ENCODE data around the gene OOSP1.
"Not testable (repeated sequence)": the region's sequence is repeated elsewhere in the genome, so short reads cannot be mapped to it uniquely, and the experiment has no call there.

OOSP1 gene

DNA sequence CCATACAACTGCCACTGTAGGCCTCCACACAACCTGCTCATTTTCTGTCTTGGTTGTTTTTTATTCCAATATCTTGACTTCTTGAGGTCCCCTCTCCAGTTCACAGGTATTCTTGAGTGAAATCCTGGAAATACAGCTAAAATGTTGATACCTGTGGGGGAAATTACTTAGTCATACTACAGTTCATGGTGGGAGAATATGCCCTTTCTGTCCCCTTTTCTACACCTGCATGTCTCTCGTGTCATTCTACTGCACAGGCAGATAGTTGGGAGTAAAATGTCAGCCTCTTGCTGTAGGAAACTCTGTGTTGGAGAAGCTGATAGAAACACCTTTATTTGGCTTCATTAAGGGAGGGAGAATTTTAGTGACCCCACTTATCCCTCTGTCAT lies 30.2 kb downstream of the OOSP1 start:
- Histone ChIP-seq H3K27me3 (replicated peaks in 2 of 5; ENCODE audit: control insufficient read depth in 4 of 5, insufficient read depth in 5 of 5, low read length in 4 of 5) (no peaks in the 10 kb centered on the region), H3K27ac (ENCODE audit: insufficient read depth in 1 of 2, low read depth in 1 of 2, low read length in 2 of 2, poor library complexity in 1 of 2, severe bottlenecking in 2 of 2) (peak overlapping the region in 1 of 2 experiments; percentile 16), H3K4me1 (ENCODE audit: control extremely low read depth in 1 of 4, control insufficient read depth in 4 of 4, insufficient read depth in 4 of 4, low read length in 3 of 4) (peaks cover 0 to 7% (median 2%) of the 10 kb centered on the region in 4 experiments), H3K4me3 (ENCODE audit: control insufficient read depth in 1 of 7, extremely low read depth in 1 of 7, insufficient read depth in 4 of 7, low read depth in 2 of 7, low read length in 6 of 7) (no peak overlapping the region), H3K36me3 (ENCODE audit: control insufficient read depth in 4 of 4, insufficient read depth in 4 of 4, low read length in 3 of 4) (no peaks in the 10 kb centered on the region), H3K9me3 (ENCODE audit: control extremely low read depth in 1 of 5, control insufficient read depth in 4 of 5, insufficient read depth in 2 of 5, low read depth in 1 of 5, low read length in 4 of 5) (peaks cover 0 to 2% (median 0%) of the 10 kb centered on the region in 5 experiments)
- DNase-seq, result no peak
- ChIA-PET CTCF (interaction anchor here (1.3 kb wide), 1 partner anchor 12 kb away, joined by 3 read pairs; no protein-coding TSS in a partner anchor), POLR2A (no interaction called here)
- 100% methylated on average over 1 of the region's 1 CpG for WGBS (ENCODE audit: insufficient coverage)

DNA sequence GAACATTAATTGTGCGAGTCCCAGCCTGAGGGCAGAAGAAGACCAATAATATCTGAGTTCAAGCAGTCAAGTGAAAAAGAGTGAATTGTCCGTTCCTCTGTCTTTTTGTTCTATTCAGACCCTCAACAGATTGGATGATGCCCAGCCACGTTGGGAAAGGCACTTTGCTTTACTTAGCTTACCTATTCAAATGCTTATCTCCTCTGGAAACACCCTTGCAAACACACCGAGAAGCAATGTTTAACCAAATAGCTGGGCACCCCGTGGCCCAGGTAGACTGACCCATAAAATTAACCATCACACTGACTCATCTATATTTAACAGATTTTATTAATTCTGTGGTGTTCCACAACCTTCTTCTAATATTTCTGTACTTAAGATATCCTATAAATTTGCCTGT lies 34.9 kb downstream of the OOSP1 start:
- ChIA-PET CTCF (no interaction called here), POLR2A (no interaction called here)
- Histone ChIP-seq H3K9me3 (ENCODE audit: control extremely low read depth in 1 of 5, control insufficient read depth in 4 of 5, insufficient read depth in 2 of 5, low read depth in 1 of 5, low read length in 4 of 5) (peaks cover 0 to 2% (median 0%) of the 10 kb centered on the region in 5 experiments), H3K27ac (ENCODE audit: insufficient read depth in 1 of 2, low read depth in 1 of 2, low read length in 2 of 2, poor library complexity in 1 of 2, severe bottlenecking in 2 of 2) (no peak overlapping the region), H3K36me3 (ENCODE audit: control insufficient read depth in 4 of 4, insufficient read depth in 4 of 4, low read length in 3 of 4) (no peaks in the 10 kb centered on the region), H3K4me3 (ENCODE audit: control insufficient read depth in 1 of 7, extremely low read depth in 1 of 7, insufficient read depth in 4 of 7, low read depth in 2 of 7, low read length in 6 of 7) (no peak overlapping the region), H3K27me3 (replicated peaks in 2 of 5; ENCODE audit: control insufficient read depth in 4 of 5, insufficient read depth in 5 of 5, low read length in 4 of 5) (no peaks in the 10 kb centered on the region), H3K4me1 (ENCODE audit: control extremely low read depth in 1 of 4, control insufficient read depth in 4 of 4, insufficient read depth in 4 of 4, low read length in 3 of 4) (no peaks in the 10 kb centered on the region)
- WGBS (ENCODE audit: insufficient coverage), result 89% methylated on average over 3 of the region's 5 CpGs
- no peak for DNase-seq

DNA sequence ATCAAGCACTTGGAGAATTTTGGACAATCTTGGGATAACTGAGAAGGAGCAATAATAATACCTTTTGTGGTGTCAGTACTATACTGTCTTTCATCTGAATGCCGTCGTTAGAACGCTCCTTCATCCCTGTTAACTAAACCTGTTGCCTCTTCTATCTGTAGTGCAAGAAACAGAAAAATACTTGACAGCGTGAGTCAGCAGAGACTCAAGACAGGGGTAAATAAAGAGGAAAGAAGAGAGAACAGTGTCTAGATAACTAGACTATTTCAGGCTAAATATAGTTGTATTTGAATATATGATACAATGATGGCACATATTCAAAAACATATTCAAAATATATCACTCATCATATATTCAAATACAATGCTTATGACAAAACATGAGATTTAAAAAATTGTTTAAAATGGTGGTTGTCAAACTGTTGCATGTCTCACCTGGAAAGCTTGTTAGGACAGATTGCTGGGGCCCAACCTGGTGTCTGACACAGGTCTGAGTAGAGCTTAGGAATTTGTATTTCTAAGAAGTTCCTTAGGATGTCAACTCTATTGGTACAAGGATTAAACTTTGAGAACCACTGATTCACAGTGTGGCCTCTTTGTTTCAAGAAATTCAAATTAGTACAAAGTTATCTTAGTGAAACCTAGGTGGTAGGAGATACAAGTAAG lies 43.0 kb downstream of the OOSP1 start:
- Histone ChIP-seq H3K36me3 (ENCODE audit: control insufficient read depth in 4 of 4, insufficient read depth in 4 of 4, low read length in 3 of 4) (no peaks in the 10 kb centered on the region), H3K9me3 (ENCODE audit: control extremely low read depth in 1 of 5, control insufficient read depth in 4 of 5, insufficient read depth in 2 of 5, low read depth in 1 of 5, low read length in 4 of 5) (peaks cover 0 to 2% (median 0%) of the 10 kb centered on the region in 5 experiments), H3K27ac (ENCODE audit: insufficient read depth in 1 of 2, low read depth in 1 of 2, low read length in 2 of 2, poor library complexity in 1 of 2, severe bottlenecking in 2 of 2) (no peak overlapping the region), H3K4me1 (ENCODE audit: control extremely low read depth in 1 of 4, control insufficient read depth in 4 of 4, insufficient read depth in 4 of 4, low read length in 3 of 4) (no peaks in the 10 kb centered on the region), H3K4me3 (ENCODE audit: control insufficient read depth in 1 of 7, extremely low read depth in 1 of 7, insufficient read depth in 4 of 7, low read depth in 2 of 7, low read length in 6 of 7) (no peak overlapping the region), H3K27me3 (replicated peaks in 2 of 5; ENCODE audit: control insufficient read depth in 4 of 5, insufficient read depth in 5 of 5, low read length in 4 of 5) (no peaks in the 10 kb centered on the region)
- POLR2A ChIA-PET, result no interaction called here
- DNase-seq, result no peak
- WGBS (ENCODE audit: insufficient coverage), result no CpG with 5 or more reads among the region's 4 CpGs
- CTCF ChIA-PET, result no interaction called here

GRCh38 chr11:59982037-59982436 lies 43.8 kb downstream of the OOSP1 start:
- POLR2A ChIA-PET, result not testable (repeated sequence)
- WGBS (ENCODE audit: insufficient coverage), result no CpG with 5 or more reads among the region's 4 CpGs

GRCh38 chr11:59983212-59983611 lies 45.0 kb downstream of the OOSP1 start:
- H3K4me3 ChIP-seq (ENCODE audit: control insufficient read depth in 1 of 7, extremely low read depth in 1 of 7, insufficient read depth in 4 of 7, low read depth in 2 of 7, low read length in 6 of 7), result no peak overlapping the region
- no peaks in the 10 kb centered on the region for H3K4me1 ChIP-seq (ENCODE audit: control extremely low read depth in 1 of 4, control insufficient read depth in 4 of 4, insufficient read depth in 4 of 4, low read length in 3 of 4)
- ChIA-PET POLR2A (no interaction called here), CTCF (interaction anchor here (0.7 kb wide), 1 partner anchor 9 kb away, joined by 3 read pairs; no protein-coding TSS in a partner anchor)
- DNase-seq, result no peak
- no peaks in the 10 kb centered on the region for H3K36me3 ChIP-seq (ENCODE audit: control insufficient read depth in 4 of 4, insufficient read depth in 4 of 4, low read length in 3 of 4)
- no peaks in the 10 kb centered on the region for H3K27me3 ChIP-seq (replicated peaks in 2 of 5; ENCODE audit: control insufficient read depth in 4 of 5, insufficient read depth in 5 of 5, low read length in 4 of 5)
- no CpG with 5 or more reads among the region's 1 CpG for WGBS (ENCODE audit: insufficient coverage)
- H3K9me3 ChIP-seq (ENCODE audit: control extremely low read depth in 1 of 5, control insufficient read depth in 4 of 5, insufficient read depth in 2 of 5, low read depth in 1 of 5, low read length in 4 of 5), result peaks cover 0 to 7% (median 0%) of the 10 kb centered on the region in 5 experiments
- no peak overlapping the region for H3K27ac ChIP-seq (ENCODE audit: insufficient read depth in 1 of 2, low read depth in 1 of 2, low read length in 2 of 2, poor library complexity in 1 of 2, severe bottlenecking in 2 of 2)

More at GRCh38 chr11:59982037-59982436, 43.8 kb downstream of the OOSP1 start:
- H3K4me3 ChIP-seq (ENCODE audit: control insufficient read depth in 1 of 7, extremely low read depth in 1 of 7, insufficient read depth in 4 of 7, low read depth in 2 of 7, low read length in 6 of 7); H3K27me3 ChIP-seq (replicated peaks in 2 of 5; ENCODE audit: control insufficient read depth in 4 of 5, insufficient read depth in 5 of 5, low read length in 4 of 5); H3K4me1 ChIP-seq (ENCODE audit: control extremely low read depth in 1 of 4, control insufficient read depth in 4 of 4, insufficient read depth in 4 of 4, low read length in 3 of 4); CTCF ChIA-PET; H3K36me3 ChIP-seq (ENCODE audit: control insufficient read depth in 4 of 4, insufficient read depth in 4 of 4, low read length in 3 of 4); H3K27ac ChIP-seq (ENCODE audit: insufficient read depth in 1 of 2, low read depth in 1 of 2, low read length in 2 of 2, poor library complexity in 1 of 2, severe bottlenecking in 2 of 2); H3K9me3 ChIP-seq (ENCODE audit: control extremely low read depth in 1 of 5, control insufficient read depth in 4 of 5, insufficient read depth in 2 of 5, low read depth in 1 of 5, low read length in 4 of 5): not testable (repeated sequence)
- peak in 1 of 3 donors; percentile 22 for DNase-seq

DNA sequence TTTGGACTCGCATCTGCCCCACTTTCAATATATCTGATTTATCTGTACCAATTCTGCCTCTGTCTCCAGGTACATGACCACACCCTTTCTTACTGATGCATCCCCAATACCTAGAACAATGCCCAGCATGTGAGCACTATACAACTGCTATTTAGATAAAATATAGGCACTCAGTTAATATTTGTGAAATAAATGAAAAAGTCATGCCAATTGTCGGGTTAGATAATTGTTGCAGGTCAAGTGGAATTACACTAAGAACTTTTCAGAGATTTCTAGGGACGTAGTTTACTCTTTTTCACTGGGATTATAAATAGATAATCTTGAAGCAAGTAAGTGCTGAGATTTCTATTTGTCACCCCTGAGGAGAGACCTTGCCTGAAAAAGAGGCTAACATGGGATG lies 46.1 kb downstream of the OOSP1 start:
- no peaks in the 10 kb centered on the region for H3K4me1 ChIP-seq (ENCODE audit: control extremely low read depth in 1 of 4, control insufficient read depth in 4 of 4, insufficient read depth in 4 of 4, low read length in 3 of 4)
- no peak for DNase-seq
- CTCF ChIA-PET, result no interaction called here
- peaks cover 0 to 13% (median 0%) of the 10 kb centered on the region in 5 experiments for H3K9me3 ChIP-seq (ENCODE audit: control extremely low read depth in 1 of 5, control insufficient read depth in 4 of 5, insufficient read depth in 2 of 5, low read depth in 1 of 5, low read length in 4 of 5)
- no peaks in the 10 kb centered on the region for H3K36me3 ChIP-seq (ENCODE audit: control insufficient read depth in 4 of 4, insufficient read depth in 4 of 4, low read length in 3 of 4)
- no peak overlapping the region for H3K27ac ChIP-seq (ENCODE audit: insufficient read depth in 1 of 2, low read depth in 1 of 2, low read length in 2 of 2, poor library complexity in 1 of 2, severe bottlenecking in 2 of 2)
- POLR2A ChIA-PET, result no interaction called here
- H3K27me3 ChIP-seq (replicated peaks in 2 of 5; ENCODE audit: control insufficient read depth in 4 of 5, insufficient read depth in 5 of 5, low read length in 4 of 5), result no peaks in the 10 kb centered on the region
- no CpG with 5 or more reads among the region's 3 CpGs for WGBS (ENCODE audit: insufficient coverage)
- H3K4me3 ChIP-seq (ENCODE audit: control insufficient read depth in 1 of 7, extremely low read depth in 1 of 7, insufficient read depth in 4 of 7, low read depth in 2 of 7, low read length in 6 of 7), result no peak overlapping the region

DNA sequence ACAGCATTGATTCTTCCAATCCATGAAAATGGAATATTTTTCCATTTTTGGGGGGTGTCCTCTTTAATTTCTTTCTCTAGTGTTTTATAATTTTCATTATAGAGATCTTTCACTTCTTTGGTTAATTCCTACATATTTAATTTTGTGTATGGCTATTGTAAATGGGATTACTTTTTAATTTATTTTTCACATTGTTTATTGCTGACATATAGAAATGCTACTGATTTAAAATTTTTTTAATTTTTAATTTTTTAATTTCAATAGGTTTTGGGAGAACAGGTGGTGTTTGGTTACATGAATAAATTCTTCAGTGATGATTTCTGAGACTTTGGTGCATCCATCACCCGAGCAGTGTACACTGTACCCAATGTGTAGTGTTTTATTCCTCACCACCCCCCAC lies 52.2 kb downstream of the OOSP1 start:
- H3K4me1 ChIP-seq (ENCODE audit: control extremely low read depth in 1 of 4, control insufficient read depth in 4 of 4, insufficient read depth in 4 of 4, low read length in 3 of 4), result no peaks in the 10 kb centered on the region
- H3K4me3 ChIP-seq (ENCODE audit: control insufficient read depth in 1 of 7, extremely low read depth in 1 of 7, insufficient read depth in 4 of 7, low read depth in 2 of 7, low read length in 6 of 7), result no peak overlapping the region
- no peak for DNase-seq
- no CpG with 5 or more reads among the region's 1 CpG for WGBS (ENCODE audit: insufficient coverage)
- ChIA-PET POLR2A (no interaction called here), CTCF (no interaction called here)
- H3K27ac ChIP-seq (ENCODE audit: insufficient read depth in 1 of 2, low read depth in 1 of 2, low read length in 2 of 2, poor library complexity in 1 of 2, severe bottlenecking in 2 of 2), result no peak overlapping the region
- H3K27me3 ChIP-seq (replicated peaks in 2 of 5; ENCODE audit: control insufficient read depth in 4 of 5, insufficient read depth in 5 of 5, low read length in 4 of 5), result no peaks in the 10 kb centered on the region
- no peaks in the 10 kb centered on the region for H3K36me3 ChIP-seq (ENCODE audit: control insufficient read depth in 4 of 4, insufficient read depth in 4 of 4, low read length in 3 of 4)
- H3K9me3 ChIP-seq (ENCODE audit: control extremely low read depth in 1 of 5, control insufficient read depth in 4 of 5, insufficient read depth in 2 of 5, low read depth in 1 of 5, low read length in 4 of 5), result peaks cover 1 to 28% (median 2%) of the 10 kb centered on the region in 5 experiments
